Adrenal gland (tissue), 12 donors: ENCODE results near the gene MTMR1. TPM values are rescaled to one million over a fixed set of nuclear protein-coding genes. Genes with fewer than 3 reads are reported as not detected.
A peak's percentile ranks its signal among the peaks of the same experiment; 100 is the strongest.

Experiments
- DNase-seq, 7 donors: peaks; one replicate each; pipeline ENCODE4 v3.0.0-alpha.2; 2019 to 2020
- H3K27ac ChIP-seq, 5 donors: fragments of 200-600 bp; sonication (generic) in 4 of 5; 1 replicate in 3 of 5; 2 replicates in 2 of 5; pipeline versions ENCODE4 v1.5.1 to v1.8.0; 2016 to 2020; ENCODE audit warnings: mild to moderate bottlenecking in 1 of 5
- H3K27me3 ChIP-seq: fragments of 200-600 bp; 2 replicates; pipeline ENCODE4 v1.8.0; 2021
- H3K36me3 ChIP-seq, 2 donors: fragments of 200-600 bp; replicated peaks in 1 of 2; 1 replicate in 1 of 2; 2 replicates in 1 of 2; pipeline versions ENCODE4 v1.5.1 to v1.8.0; 2018 to 2022
- H3K4me1 ChIP-seq, 2 donors: fragments of 200-600 bp; replicated peaks in 1 of 2; 1 replicate in 1 of 2; 2 replicates in 1 of 2; pipeline versions ENCODE4 v1.5.1 to v1.8.0; 2018 to 2021
- H3K4me3 ChIP-seq, 4 donors: fragments of 200-600 bp; sonication (generic) in 3 of 4; one replicate each; pipeline ENCODE4 v1.5.1; 2016 to 2018
- H3K9me3 ChIP-seq, 3 donors: fragments of 200-600 bp; sonication (generic) in 1 of 3; replicated peaks in 1 of 3; 1 replicate in 2 of 3; 2 replicates in 1 of 3; pipeline versions ENCODE4 v1.5.1 to v1.8.0; 2016 to 2021
- CTCF ChIP-seq, 6 experiments: fragments of 450-650 bp in 4 of 6; fragments of 200-600 bp in 2 of 6; sonication (generic) in 1 of 6; IDR thresholded peaks; 1 replicate in 5 of 6; 2 replicates in 1 of 6; pipeline versions ENCODE4 v1.5.1 to v1.8.0; 2016 to 2021; ENCODE audit warnings: antibody characterized with exemption in 6 of 6, mild to moderate bottlenecking in 2 of 6, moderate library complexity in 1 of 6
- POLR2A ChIP-seq, 2 donors: fragments of 450-650 bp; IDR thresholded peaks; one replicate each; pipeline ENCODE4 v1.6.1; 2017; ENCODE audit warnings: antibody characterized with exemption in 2 of 2, mild to moderate bottlenecking in 2 of 2, moderate library complexity in 1 of 2
- WGBS, 4 donors: extraction: QIAGEN DNeasy Blood & Tissue Kit in 2 of 4; methylation state at CpG; one replicate each; pipeline versions ENCODE4 v1.1.5 to v1.1.7; 2013 to 2017; 5-methylcytosine and 5-hydroxymethylcytosine counted together
- intact Hi-C, 2 donors: fragments of 100-400 bp; cut with DNase I; formaldehyde crosslinking; loops; one replicate each; pipeline versions ENCODE4 v1.14.1 to v1.15.0; 2022 to 2023
- polyA plus RNA-seq, 3 donors: library from polyadenylated mRNA; stranded (reverse); fragments of 200-250 nt in 2 of 3; fragments of 350-450 nt in 1 of 3; fragmentation: Illumina TruSeq in 1 of 3; extraction: RNeasy Lipid Tissue Mini Kit (QIAGEN cat#74804) in 1 of 3; gene quantifications; one replicate each; pipeline ENCODE4 v1.2.3, GENCODE V29; 2013 to 2014
- total RNA-seq, 9 donors: library from RNA; depleted of rRNA in 4 of 9; stranded (reverse); fragments of >200 nt in 4 of 9; fragments of 120-200 nt in 1 of 9; fragmentation: NEBNext Ultra II Directional in 1 of 9; extraction: Animal tissue kit (Norgen Biotek cat#: 25700) in 1 of 9; gene quantifications; one replicate each; pipeline versions ENCODE4 v1.1.0 to v1.2.4, GENCODE V29; 2013 to 2023
- donor health status: healthy with polysubstance abuse.
- donor health status: Bipolar disorder and iron deficiency.
- donor health status: DM: yes; HTN: yes; CAD: no.
- donor health status: DM: no; HTN: no; CAD: no.
- donor health status: DM: no; HTN: no; CAD: no.
- donor health status: DM: yes; HTN: yes; CAD: no.

The MTMR1 gene
- total and polyA plus RNA-seq, 12 donors: 9.2 to 19.8 (median 13.9) TPM

GRCh38 chrX:150701377-150701776 lies 8.2 kb downstream of the MTMR1 start:
- H3K27me3 ChIP-seq: no peaks in the 10 kb centered on the region
- H3K4me1 ChIP-seq: no peaks in the 10 kb centered on the region
- no peak for DNase-seq
- H3K4me3 ChIP-seq: no peak overlapping the region
- intact Hi-C loops: no loop called here
- H3K36me3 ChIP-seq: no peaks in the 10 kb centered on the region
- 64 to 100% (median 86%) methylated on average over 1 of the region's 1 CpG for WGBS, 4 donors
- TF ChIP-seq POLR2A (IDR thresholded peaks at IDR 0.05) (no peak), CTCF (IDR thresholded peaks at IDR 0.05) (no peak)
- H3K9me3 ChIP-seq: no peaks in the 10 kb centered on the region
- no peak overlapping the region for H3K27ac ChIP-seq

- no peak for DNase-seq
- 63 to 93% (median 87%) methylated on average over 1 of the region's 1 CpG for WGBS, 4 donors
- no peaks in the 10 kb centered on the region for H3K4me1 ChIP-seq
- no peaks in the 10 kb centered on the region for H3K9me3 ChIP-seq
- TF ChIP-seq CTCF (IDR thresholded peaks at IDR 0.05) (no peak), POLR2A (IDR thresholded peaks at IDR 0.05) (no peak)
- no peak overlapping the region for H3K4me3 ChIP-seq
- H3K27ac ChIP-seq: no peak overlapping the region
- intact Hi-C loops: no loop called here
- no peaks in the 10 kb centered on the region for H3K36me3 ChIP-seq
- H3K27me3 ChIP-seq: no peaks in the 10 kb centered on the region
Measured at GRCh38 chrX:150702966-150703694, 9.9 kb downstream of the MTMR1 start.

- H3K4me3 ChIP-seq: no peak overlapping the region
- intact Hi-C loops: no loop called here
- H3K4me1 ChIP-seq: no peaks in the 10 kb centered on the region
- no peaks in the 10 kb centered on the region for H3K9me3 ChIP-seq
- H3K27me3 ChIP-seq: no peaks in the 10 kb centered on the region
- no peak for DNase-seq
- no peak for TF ChIP-seq CTCF (IDR thresholded peaks at IDR 0.05)
- TF ChIP-seq POLR2A (IDR thresholded peaks at IDR 0.05): no peak
- H3K27ac ChIP-seq: no peak overlapping the region
- no peaks in the 10 kb centered on the region for H3K36me3 ChIP-seq
Measured at GRCh38 chrX:150703695-150703974, 10.4 kb downstream of the MTMR1 start.

GRCh38 chrX:150704030-150704613 lies 10.9 kb downstream of the MTMR1 start:
- intact Hi-C loops: no loop called here
- H3K27me3 ChIP-seq: no peaks in the 10 kb centered on the region
- no peaks in the 10 kb centered on the region for H3K4me1 ChIP-seq
- H3K27ac ChIP-seq: no peak overlapping the region
- TF ChIP-seq POLR2A (IDR thresholded peaks at IDR 0.05): no peak
- TF ChIP-seq CTCF (IDR thresholded peaks at IDR 0.05): no peak
- H3K4me3 ChIP-seq: no peak overlapping the region
- no peaks in the 10 kb centered on the region for H3K9me3 ChIP-seq
- H3K36me3 ChIP-seq: no peaks in the 10 kb centered on the region
- DNase-seq: peak in 2 of 7 donors; percentile 19 to 37
- WGBS, 4 donors: 52 to 80% (median 73%) methylated on average over 2 to 3 of the region's 3 CpGs
